OCI-LY7 (cell line): ENCODE measurements around the gene CCDC187. TPM values are rescaled to one million over a fixed set of nuclear protein-coding genes. Genes with fewer than 3 reads are reported as not detected.
"Not testable (repeated sequence)": the region's sequence is repeated elsewhere in the genome, so short reads cannot be mapped to it uniquely, and the experiment has no call there.

Experiments
- BruUV-seq: library from RNA; stranded (reverse); fragments of 400-500 nt; replicated peaks from 2 replicates; lab custom pipeline; 2021; lab: Mats Ljungman, UMichigan
- CTCF ChIA-PET: fragments of 300-600 bp; sonication (Branson Sonifier 250); formaldehyde crosslinking; loops from one replicate; lab custom pipeline; 2022; ENCODE audit warnings: antibody characterized with exemption; ENCODE audit not compliant: unreplicated experiment; lab: Charles Lee
- POLR2A ChIA-PET: fragments of 300-600 bp; sonication (Branson Sonifier 250); formaldehyde crosslinking; loops from one replicate; lab custom pipeline; 2022; ENCODE audit warnings: antibody characterized with exemption; lab: Charles Lee
- DNase-seq: peaks from one replicate; pipeline ENCODE4 v3.0.0-alpha.2; 2015; ENCODE audit warnings: low spot score
- H2AFZ ChIP-seq: fragments of 200-600 bp; sonication (generic), shearing (Covaris generic); 2 replicates; pipeline ENCODE4 v1.6.1; 2014; ENCODE audit warnings: mild to moderate bottlenecking, antibody characterized with exemption, low read length, moderate library complexity
- H3K27ac ChIP-seq: fragments of 200-600 bp; sonication (generic); 2 replicates; pipeline ENCODE4 v1.5.1; 2014; ENCODE audit warnings: mixed run types, low read depth, mild to moderate bottlenecking, moderate library complexity, low read length, inconsistent platforms; ENCODE audit not compliant: poor library complexity, severe bottlenecking
- H3K36me3 ChIP-seq: fragments of 200-600 bp; sonication (generic); 2 replicates; pipeline ENCODE4 v1.6.1; 2014; ENCODE audit warnings: mild to moderate bottlenecking, antibody characterized with exemption, low read length, moderate library complexity, mixed read lengths; ENCODE audit not compliant: insufficient read depth
- H3K4me1 ChIP-seq: fragments of 200-600 bp; sonication (generic); 2 replicates; pipeline ENCODE4 v1.5.1; 2014; ENCODE audit warnings: mild to moderate bottlenecking, low read length; ENCODE audit not compliant: insufficient read depth, poor library complexity, severe bottlenecking
- H3K4me2 ChIP-seq: fragments of 200-600 bp; sonication (generic); 2 replicates; pipeline ENCODE4 v1.6.1; 2014; ENCODE audit warnings: mild to moderate bottlenecking, low read length
- H3K4me3 ChIP-seq: fragments of 200-600 bp; sonication (generic); 2 replicates; pipeline ENCODE4 v1.5.1; 2014; ENCODE audit warnings: mild to moderate bottlenecking, low read depth, low read length; ENCODE audit not compliant: poor library complexity, severe bottlenecking
- H3K79me2 ChIP-seq: fragments of 200-600 bp; sonication (generic); 2 replicates; pipeline ENCODE4 v1.6.1; 2016; ENCODE audit warnings: low read depth, mild to moderate bottlenecking, low read length, moderate library complexity, mixed read lengths; ENCODE audit not compliant: insufficient read depth
- H3K9me2 ChIP-seq: fragments of 200-600 bp; sonication (generic); 2 replicates; pipeline ENCODE4 v1.6.1; 2016; ENCODE audit warnings: mild to moderate bottlenecking, low read length, mixed read lengths; ENCODE audit not compliant: insufficient read depth
- H3K9me3 ChIP-seq: fragments of 200-600 bp; sonication (generic); 2 replicates; pipeline ENCODE4 v1.6.1; 2014; ENCODE audit warnings: mild to moderate bottlenecking, mixed run types, low read length, mixed read lengths
- H4K20me1 ChIP-seq: fragments of 200-600 bp; sonication (generic); 2 replicates; pipeline ENCODE4 v1.6.1; 2014; ENCODE audit warnings: mild to moderate bottlenecking, antibody characterized with exemption, low read length, moderate library complexity, mixed read lengths; ENCODE audit not compliant: insufficient read depth
- CTCF ChIP-seq: fragments of 200-600 bp; sonication (generic); conservative IDR thresholded peaks from 2 replicates; pipeline ENCODE4 v1.5.1; 2014; ENCODE audit warnings: mild to moderate bottlenecking, antibody characterized with exemption, low read length, moderate library complexity, mixed read lengths
- EZH2phosphoT487 ChIP-seq: fragments of 200-600 bp; sonication (generic); IDR thresholded peaks from 2 replicates; pipeline ENCODE4 v1.6.1; 2018; ENCODE audit warnings: low read depth, borderline replicate concordance, mild to moderate bottlenecking, mixed run types, antibody characterized with exemption, low read length, moderate library complexity, mixed read lengths
- intact Hi-C: fragments of 100-400 bp; cut with micrococcal nuclease; formaldehyde crosslinking; loops from one replicate; pipeline ENCODE4 v1.10.0; 2022; ENCODE audit not compliant: unreplicated experiment
- total RNA-seq, 2 experiments: library from RNA; depleted of rRNA in 1 of 2; stranded (reverse); fragments of >200 nt in 1 of 2; shearing (Covaris generic) in 1 of 2; gene quantifications; 2 replicates each; pipeline ENCODE4 v1.2.3, GENCODE V29; 2014 to 2022

CCDC187 gene
- total RNA-seq, 2 experiments from 2014 or later = not detected

GRCh38 chr9:136322756-136323330 lies 18.9 kb upstream of the CCDC187 start:
- H3K4me1 ChIP-seq = no peaks in the 10 kb centered on the region
- no peaks in the 10 kb centered on the region for H3K9me2 ChIP-seq
- no peaks in the 10 kb centered on the region for H3K9me3 ChIP-seq
- H2AFZ ChIP-seq = no peak overlapping the region
- no TSS peak for BruUV-seq
- no peaks in the 10 kb centered on the region for H3K79me2 ChIP-seq
- ChIA-PET POLR2A (no interaction called here), CTCF (no interaction called here)
- no peak for TF ChIP-seq CTCF
- TF ChIP-seq EZH2phosphoT487 = no peak
- H3K27ac ChIP-seq = no peak overlapping the region
- no peak overlapping the region for H3K4me3 ChIP-seq
- H3K4me2 ChIP-seq = no peak overlapping the region
- no peaks in the 10 kb centered on the region for H3K36me3 ChIP-seq
- intact Hi-C loops = no loop called here
- DNase-seq = no peak
- no peaks in the 10 kb centered on the region for H4K20me1 ChIP-seq

DNA sequence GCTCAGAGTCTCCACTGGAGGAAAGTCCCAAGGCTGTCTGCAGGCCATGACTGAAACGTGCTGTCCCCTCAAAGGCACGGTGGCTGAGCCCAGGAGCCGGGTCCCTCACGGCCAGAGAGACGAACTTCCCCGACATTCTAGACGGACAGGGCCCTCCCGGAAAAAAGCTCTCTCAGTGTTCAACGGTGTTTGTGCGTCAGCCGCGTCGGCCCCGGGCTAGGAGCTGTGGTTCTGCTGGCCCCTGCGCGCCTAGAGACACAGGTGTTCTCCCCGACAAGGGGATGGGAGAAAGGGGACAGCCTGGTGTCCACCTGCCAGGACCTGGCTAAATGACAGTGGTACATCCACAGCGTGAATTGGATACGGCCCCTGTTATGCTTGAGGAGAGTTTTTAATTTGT lies 17.7 kb upstream of the CCDC187 start:
- Histone ChIP-seq H2AFZ (no peak overlapping the region), H3K27ac (no peak overlapping the region), H3K9me3 (0 out of 2 replicates have a peak, but pooled peaks cover under 1% of the 10 kb centered on the region), H3K9me2 (no peaks in the 10 kb centered on the region), H3K4me2 (no peak overlapping the region), H3K4me3 (no peak overlapping the region), H3K79me2 (no peaks in the 10 kb centered on the region), H3K36me3 (no peaks in the 10 kb centered on the region), H3K4me1 (no peaks in the 10 kb centered on the region), H4K20me1 (no peaks in the 10 kb centered on the region)
- intact Hi-C loops = no loop called here
- ChIA-PET CTCF (no interaction called here), POLR2A (interaction anchor here (0.7 kb wide), 1 partner anchor 25 kb away, joined by 3 read pairs; no protein-coding TSS in a partner anchor)
- DNase-seq = no peak
- BruUV-seq = no TSS peak
- TF ChIP-seq CTCF (no peak), EZH2phosphoT487 (no peak)

DNA sequence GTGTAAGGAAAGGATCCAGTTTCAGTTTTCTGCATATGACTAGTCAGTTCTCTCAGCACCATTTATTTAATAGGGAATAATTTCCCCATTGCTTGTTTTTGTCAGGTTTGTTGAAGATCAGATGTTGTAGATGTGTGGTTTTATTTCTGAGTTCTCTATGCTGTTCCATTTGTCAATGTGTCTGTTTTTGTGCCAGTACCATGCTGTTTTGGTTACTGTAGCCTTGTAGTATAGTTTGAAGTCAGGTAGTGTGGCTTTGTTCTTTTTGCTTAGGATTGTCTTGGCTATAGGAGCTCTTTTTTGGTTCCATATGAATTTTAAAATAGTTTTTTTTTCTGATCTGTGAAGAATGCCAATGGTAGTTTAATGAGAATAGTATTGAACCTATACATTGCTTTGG lies 17.1 kb upstream of the CCDC187 start:
- H3K9me2 ChIP-seq, H2AFZ ChIP-seq, CTCF ChIA-PET, H3K79me2 ChIP-seq, DNase-seq, H3K4me3 ChIP-seq, intact Hi-C loops, H3K4me1 ChIP-seq, H3K9me3 ChIP-seq, H3K4me2 ChIP-seq, POLR2A ChIA-PET, BruUV-seq, H4K20me1 ChIP-seq, H3K36me3 ChIP-seq, H3K27ac ChIP-seq: not testable (repeated sequence)

GRCh38 chr9:136319955-136320354 lies 16.1 kb upstream of the CCDC187 start:
- H3K27ac ChIP-seq, H3K4me2 ChIP-seq, H2AFZ ChIP-seq, H3K36me3 ChIP-seq, intact Hi-C loops, H3K9me2 ChIP-seq, CTCF ChIA-PET, DNase-seq, BruUV-seq, H3K79me2 ChIP-seq, H4K20me1 ChIP-seq, H3K4me3 ChIP-seq, H3K4me1 ChIP-seq: not testable (repeated sequence)
- H3K9me3 ChIP-seq = 0 out of 2 replicates have a peak, but pooled peaks cover 11% of the 10 kb centered on the region
- POLR2A ChIA-PET = interaction anchor here (0.6 kb wide), 1 partner anchor 539 kb away, joined by 3 read pairs; no protein-coding TSS in a partner anchor

DNA sequence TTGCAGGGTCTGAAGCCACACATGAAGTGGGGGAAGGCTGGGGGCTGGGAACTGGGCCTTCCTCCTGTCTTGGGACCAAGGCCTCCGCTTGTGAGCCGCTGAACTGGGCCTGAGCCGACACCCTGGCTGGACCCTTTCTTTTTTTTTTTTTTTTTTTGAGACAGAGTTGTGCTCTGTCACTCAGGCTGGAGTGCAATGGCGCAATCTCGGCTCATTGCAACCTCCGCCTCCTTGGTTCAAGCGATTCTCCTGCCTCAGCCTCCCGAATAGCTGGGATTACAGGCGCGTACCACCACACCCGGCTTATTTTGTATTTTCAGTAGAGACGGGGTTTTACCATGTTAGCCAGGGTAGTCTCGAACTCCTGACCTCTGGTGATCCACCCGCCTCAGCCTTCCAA lies 15.3 kb upstream of the CCDC187 start:
- H3K79me2 ChIP-seq, H2AFZ ChIP-seq, H3K27ac ChIP-seq, BruUV-seq, DNase-seq, H3K9me2 ChIP-seq, H4K20me1 ChIP-seq, CTCF ChIA-PET, H3K4me1 ChIP-seq, intact Hi-C loops, H3K4me2 ChIP-seq, H3K4me3 ChIP-seq, H3K36me3 ChIP-seq: not testable (repeated sequence)
- POLR2A ChIA-PET = interaction anchor here (0.6 kb wide), 1 partner anchor 538 kb away, joined by 3 read pairs; no protein-coding TSS in a partner anchor
- H3K9me3 ChIP-seq = peaks cover 16% of the 10 kb centered on the region; the same call in 1 of the 2 replicates
